Umbilical cord (tissue), 2 donors: ENCODE measurements around the gene OCEL1. TPM values are rescaled to one million over a fixed set of nuclear protein-coding genes. Genes with fewer than 3 reads are reported as not detected.
"Not testable (repeated sequence)": the region's sequence is repeated elsewhere in the genome, so short reads cannot be mapped to it uniquely, and the experiment has no call there.

Source experiments
- DNase-seq: peaks from one replicate; pipeline ENCODE4 v3.0.0-alpha.2; 2015; ENCODE audit warnings: low spot score
- total RNA-seq: library from RNA; depleted of rRNA; stranded (reverse); fragments of >200 nt; gene quantifications from one replicate; pipeline ENCODE4 v1.2.3, GENCODE V29; 2014; ENCODE audit warnings: low replicate concordance; ENCODE audit not compliant: insufficient read depth

The OCEL1 gene
- total RNA-seq, 1 donor from 2014 or later: 3.4 TPM

- no peak for DNase-seq
These were observed 38.0 kb downstream of the OCEL1 start for GRCh38 chr19:17263712-17264640.

GRCh38 chr19:17264641-17264979 is 38.6 kb downstream of the OCEL1 start, which contains the start of gene USHBP1:
TSS of gene USHBP1 (minus strand) at chr19:17264745. CDS start at chr19:17264299, 446 bp downstream.
- DNase-seq: no peak

- no peak for DNase-seq
These were observed 40.0 kb downstream of the OCEL1 start for GRCh38 chr19:17266026-17266425.

- DNase-seq: no peak
These were observed 40.6 kb downstream of the OCEL1 start for GRCh38 chr19:17266589-17266974.

- DNase-seq: peak; percentile 100
These were observed 41.2 kb downstream of the OCEL1 start, which contains the start of gene BABAM1 for GRCh38 chr19:17266975-17267788. TSS of gene BABAM1 (plus strand) at chr19:17267443. CDS start at chr19:17268807, 1,364 bp downstream.

- no peak for DNase-seq
These were observed 42.7 kb downstream of the OCEL1 start for GRCh38 chr19:17268754-17269153.

GRCh38 chr19:17274892-17275291 is 48.9 kb downstream of the OCEL1 start:
- not testable (repeated sequence) for DNase-seq

GRCh38 chr19:17275441-17276175 is 49.6 kb downstream of the OCEL1 start:
- no peak for DNase-seq

Other genes starting within 250 kb of the OCEL1 start
- gene CPAMD8, start 199.4 kb upstream of the OCEL1 start, total RNA-seq: 11.3 TPM
- 7.5 TPM for gene HAUS8, start 150.8 kb upstream of the OCEL1 start, total RNA-seq
- 80.7 TPM for gene MYO9B, start 150.4 kb upstream of the OCEL1 start, total RNA-seq
- 11.1 TPM for gene USE1, start 10.9 kb upstream of the OCEL1 start, total RNA-seq
- gene NR2F6, start 19.7 kb downstream of the OCEL1 start, total RNA-seq: 20.0 TPM
- 1.2 TPM for gene USHBP1, start 38.5 kb downstream of the OCEL1 start, total RNA-seq
- gene BABAM1, start 41.2 kb downstream of the OCEL1 start, total RNA-seq: 45.3 TPM
- not detected for gene ANKLE1, start 55.7 kb downstream of the OCEL1 start, total RNA-seq
- gene ABHD8, start 77.2 kb downstream of the OCEL1 start, total RNA-seq: 8.7 TPM
- gene MRPL34, start 79.6 kb downstream of the OCEL1 start, total RNA-seq: 18.5 TPM
- 6.5 TPM for gene DDA1, start 83.3 kb downstream of the OCEL1 start, total RNA-seq
- 3.9 TPM for gene ANO8, start 108.6 kb downstream of the OCEL1 start, total RNA-seq
- 13.7 TPM for gene GTPBP3, start 111.3 kb downstream of the OCEL1 start, total RNA-seq
- gene PLVAP, start 151.1 kb downstream of the OCEL1 start, total RNA-seq: 6.5 TPM
- gene CCDC194, start 168.0 kb downstream of the OCEL1 start, total RNA-seq: not detected
- gene BST2, start 179.4 kb downstream of the OCEL1 start, total RNA-seq: 35.2 TPM
- 46.2 TPM for gene MVB12A, start 193.8 kb downstream of the OCEL1 start, total RNA-seq
- not detected for gene TMEM221, start 222.4 kb downstream of the OCEL1 start, total RNA-seq
- gene NXNL1, start 234.7 kb downstream of the OCEL1 start, total RNA-seq: not detected
- 15.4 TPM for gene SLC27A1, start 244.3 kb downstream of the OCEL1 start, total RNA-seq